ENCODE data around the gene PLA2G15.

- TF ChIP-seq POLR2A (IDR thresholded peaks at IDR 0.05) (no peak), CTCF (IDR thresholded peaks at IDR 0.05) (no peak)
Observed at GRCh38 chr16:68272507-68273209, 27.5 kb downstream of the PLA2G15 start.
